HCT116 (cell line): ENCODE data around the gene DPF1. TPM values are rescaled to one million over a fixed set of nuclear protein-coding genes. Genes with fewer than 3 reads are reported as not detected.

Source experiments
- total RNA-seq: library from RNA; stranded (reverse); gene quantifications from one replicate; pipeline ENCODE4 v1.2.1, GENCODE V29; 2021; ENCODE audit not compliant: unreplicated experiment

DPF1 gene
- total RNA-seq, 1 experiment from 2014 or later: 9.7 TPM

Other genes starting within 250 kb of the DPF1 start
- gene PPP1R14A, start 32.2 kb upstream of the DPF1 start, total RNA-seq: 0.84 TPM
- 500 TPM for gene SPINT2, start 40.4 kb upstream of the DPF1 start, total RNA-seq
- gene C19orf33, start 80.0 kb upstream of the DPF1 start, total RNA-seq: 135 TPM
- 67.5 TPM for gene YIF1B, start 91.7 kb upstream of the DPF1 start, total RNA-seq
- 11.0 TPM for gene KCNK6, start 95.6 kb upstream of the DPF1 start, total RNA-seq
- 3.5 TPM for gene CATSPERG, start 111.6 kb upstream of the DPF1 start, total RNA-seq
- gene PSMD8, start 150.3 kb upstream of the DPF1 start, total RNA-seq: 195 TPM
- gene GGN, start 163.8 kb upstream of the DPF1 start, total RNA-seq: 0.47 TPM
- 3.4 TPM for gene SPRED3, start 164.5 kb upstream of the DPF1 start, total RNA-seq
- 33.8 TPM for gene FAM98C, start 178.9 kb upstream of the DPF1 start, total RNA-seq
- gene RASGRP4, start 202.0 kb upstream of the DPF1 start, total RNA-seq: not detected
- 4.1 TPM for gene RYR1, start 209.5 kb upstream of the DPF1 start, total RNA-seq